ENCODE results near the gene SLC45A3. TPM values are rescaled to one million over a fixed set of nuclear protein-coding genes. Genes with fewer than 3 reads are reported as not detected.

Gene SLC45A3
- total RNA-seq, 1 experiment from 2014 or later: 11.8 TPM

Other genes starting within 250 kb of the SLC45A3 start
- 0.30 and 0.86 TPM in 2 replicates for gene BLACAT1, start 224.5 kb downstream of the SLC45A3 start, total RNA-seq (2014; rRNA removed; shearing (Covaris generic))
- 0.60 and 0.80 TPM in 2 replicates for gene CDK18, start 175.8 kb downstream of the SLC45A3 start, total RNA-seq (2014; rRNA removed; shearing (Covaris generic))
- 13.0 and 17.1 TPM in 2 replicates for gene ELK4, start 48.5 kb downstream of the SLC45A3 start, total RNA-seq (2014; rRNA removed; shearing (Covaris generic))
- gene NUCKS1, start 69.7 kb upstream of the SLC45A3 start, total RNA-seq (2014; rRNA removed; shearing (Covaris generic)): 184 and 191 TPM in 2 replicates
- gene RAB29, start 95.0 kb upstream of the SLC45A3 start, total RNA-seq (2014; rRNA removed; shearing (Covaris generic)): 9.6 and 10.9 TPM in 2 replicates
- gene SLC41A1, start 132.7 kb upstream of the SLC45A3 start, total RNA-seq (2014; rRNA removed; shearing (Covaris generic)): 20.7 and 25.1 TPM in 2 replicates
- gene PM20D1, start 169.6 kb upstream of the SLC45A3 start, total RNA-seq (2014; rRNA removed; shearing (Covaris generic)): not detected in 2 replicates